Esophagus (tissue), 2 donors: ENCODE results near the gene CSF1. TPM values are rescaled to one million over a fixed set of nuclear protein-coding genes. Genes with fewer than 3 reads are reported as not detected.
A peak's percentile ranks its signal among the peaks of the same experiment; 100 is the strongest.
"Not testable (repeated sequence)": the region's sequence is repeated elsewhere in the genome, so short reads cannot be mapped to it uniquely, and the experiment has no call there.

Experiments used
- H3K27ac ChIP-seq, 2 donors: one replicate each; pipeline ENCODE4 v1.5.1; 2013; ENCODE audit warnings: low read depth in 2 of 2, mild to moderate bottlenecking in 2 of 2, inconsistent platforms in 1 of 2, low read length in 1 of 2, moderate library complexity in 1 of 2
- H3K27me3 ChIP-seq, 2 donors: one replicate each; pipeline ENCODE4 v1.6.1; 2013; ENCODE audit warnings: low read length in 2 of 2, control low read depth in 1 of 2, mild to moderate bottlenecking in 1 of 2; ENCODE audit not compliant: insufficient read depth in 2 of 2, control insufficient read depth in 1 of 2
- H3K36me3 ChIP-seq, 2 donors: one replicate each; pipeline ENCODE4 v1.6.1; 2013; ENCODE audit warnings: low read length in 1 of 2; ENCODE audit not compliant: control insufficient read depth in 2 of 2, insufficient read depth in 2 of 2
- H3K4me1 ChIP-seq, 2 donors: one replicate each; pipeline ENCODE4 v1.6.1; 2013; ENCODE audit warnings: low read length in 1 of 2; ENCODE audit not compliant: control insufficient read depth in 2 of 2, insufficient read depth in 2 of 2
- H3K4me3 ChIP-seq, 2 donors: one replicate each; pipeline ENCODE4 v1.5.1; 2013; ENCODE audit warnings: low read length in 2 of 2, mild to moderate bottlenecking in 2 of 2, low read depth in 1 of 2, moderate library complexity in 1 of 2
- H3K9me3 ChIP-seq, 2 donors: one replicate each; pipeline ENCODE4 v1.6.1; 2013; ENCODE audit warnings: mild to moderate bottlenecking in 2 of 2, low read depth in 1 of 2, low read length in 1 of 2, moderate library complexity in 1 of 2; ENCODE audit not compliant: control insufficient read depth in 2 of 2, insufficient read depth in 1 of 2
- WGBS, 2 donors: extraction: QIAGEN DNeasy Blood & Tissue Kit; methylation state at CpG; one replicate each; pipeline ENCODE4 v1.1.7; 2013; 5-methylcytosine and 5-hydroxymethylcytosine counted together
- polyA plus RNA-seq, 2 donors: library from polyadenylated mRNA; stranded (reverse); fragments of 200-250 nt; gene quantifications; one replicate each; pipeline ENCODE4 v1.2.3, GENCODE V29; 2013
- donor health status: healthy with polysubstance abuse.
- donor health status: Bipolar disorder and iron deficiency.

The CSF1 gene
- polyA plus RNA-seq, 2 donors = 5.6 to 5.7 TPM

GRCh38 chr1:109917768-109918606, 7.3 kb downstream of the CSF1 start:
- peaks cover 13 to 34% of the 10 kb centered on the region in 2 donors for H3K36me3 ChIP-seq
- no peaks in the 10 kb centered on the region for H3K27me3 ChIP-seq
- H3K27ac ChIP-seq = peak overlapping the region in 1 of 2 donors; percentile 6
- H3K9me3 ChIP-seq = no peaks in the 10 kb centered on the region
- 76 to 80% methylated on average over 6 of the region's 6 CpGs for WGBS, 2 donors
- H3K4me3 ChIP-seq = no peak overlapping the region
- H3K4me1 ChIP-seq = peaks cover 13 to 16% of the 10 kb centered on the region in 2 donors

- peak overlapping the region in 1 of 2 donors; percentile 18 for H3K27ac ChIP-seq
These were observed 8.0 kb downstream of the CSF1 start for GRCh38 chr1:109918671-109919070.

DNA sequence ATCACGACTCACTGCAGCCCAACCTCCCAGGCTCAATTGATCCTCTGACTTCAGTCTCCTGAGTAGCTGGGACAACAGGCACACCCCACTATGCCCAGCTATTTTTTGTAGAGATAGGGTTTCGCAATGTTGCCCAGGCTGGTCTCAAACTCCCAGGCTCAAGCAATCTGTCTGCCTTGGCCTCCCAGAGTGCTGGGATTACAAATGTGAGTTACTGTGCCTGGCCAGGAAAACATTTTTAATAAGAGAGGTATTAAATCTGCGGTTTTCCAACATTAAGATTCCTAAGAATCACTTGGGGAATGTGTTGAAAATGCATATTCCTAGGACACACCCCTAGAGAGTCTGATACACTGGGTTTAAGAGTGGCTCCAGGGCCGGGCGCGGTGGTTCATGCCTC, 8.7 kb downstream of the CSF1 start:
- Histone ChIP-seq H3K36me3 (peaks cover 18 to 42% of the 10 kb centered on the region in 2 donors), H3K9me3 (no peaks in the 10 kb centered on the region), H3K27ac (no peak overlapping the region), H3K27me3 (no peaks in the 10 kb centered on the region), H3K4me1 (peaks cover 12 to 21% of the 10 kb centered on the region in 2 donors), H3K4me3 (no peak overlapping the region)
- 87 to 90% methylated on average over 6 of the region's 6 CpGs for WGBS, 2 donors

More at GRCh38 chr1:109918671-109919070, 8.0 kb downstream of the CSF1 start:
- peaks cover 18 to 39% of the 10 kb centered on the region in 2 donors for H3K36me3 ChIP-seq
- no peaks in the 10 kb centered on the region for H3K27me3 ChIP-seq
- 90 to 94% methylated on average over 7 of the region's 7 CpGs for WGBS, 2 donors
- H3K4me3 ChIP-seq = no peak overlapping the region
- no peaks in the 10 kb centered on the region for H3K9me3 ChIP-seq
- H3K4me1 ChIP-seq = peaks cover 11 to 17% of the 10 kb centered on the region in 2 donors

DNA sequence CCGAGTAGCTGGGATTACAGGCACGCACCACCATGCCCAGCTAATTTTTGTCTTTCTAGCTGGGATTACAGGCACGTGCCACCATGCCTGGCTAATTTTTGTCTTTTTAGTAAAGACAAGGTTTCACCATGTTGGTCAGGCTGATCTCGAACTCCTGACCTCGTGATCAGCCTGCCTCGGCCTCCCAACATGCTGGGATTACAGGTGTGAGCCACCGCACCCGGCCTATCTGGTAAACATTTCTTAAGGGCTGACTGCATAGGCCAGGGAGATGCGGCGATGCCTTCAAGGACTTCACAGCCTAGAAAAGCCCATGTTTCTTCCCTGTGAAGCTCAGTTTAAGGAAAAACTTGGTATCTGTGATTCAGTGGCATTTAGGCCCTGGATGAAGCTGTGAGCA, 9.7 kb downstream of the CSF1 start:
- not testable (repeated sequence) for H3K27ac ChIP-seq, H3K9me3 ChIP-seq, H3K4me3 ChIP-seq, H3K27me3 ChIP-seq
- peaks cover 22 to 48% of the 10 kb centered on the region in 2 donors for H3K36me3 ChIP-seq
- peaks cover 6 to 21% of the 10 kb centered on the region in 2 donors for H3K4me1 ChIP-seq
- 91 to 94% methylated on average over 10 of the region's 10 CpGs for WGBS, 2 donors

GRCh38 chr1:109922326-109922725, 11.7 kb downstream of the CSF1 start:
- no peak overlapping the region for H3K4me3 ChIP-seq
- H3K36me3 ChIP-seq = peaks cover 24 to 48% of the 10 kb centered on the region in 2 donors
- no peaks in the 10 kb centered on the region for H3K27me3 ChIP-seq
- peaks cover 10 to 29% of the 10 kb centered on the region in 2 donors for H3K4me1 ChIP-seq
- WGBS, 2 donors = 83 to 86% methylated on average over 8 of the region's 8 CpGs
- H3K9me3 ChIP-seq = no peaks in the 10 kb centered on the region
- H3K27ac ChIP-seq = no peak overlapping the region

DNA sequence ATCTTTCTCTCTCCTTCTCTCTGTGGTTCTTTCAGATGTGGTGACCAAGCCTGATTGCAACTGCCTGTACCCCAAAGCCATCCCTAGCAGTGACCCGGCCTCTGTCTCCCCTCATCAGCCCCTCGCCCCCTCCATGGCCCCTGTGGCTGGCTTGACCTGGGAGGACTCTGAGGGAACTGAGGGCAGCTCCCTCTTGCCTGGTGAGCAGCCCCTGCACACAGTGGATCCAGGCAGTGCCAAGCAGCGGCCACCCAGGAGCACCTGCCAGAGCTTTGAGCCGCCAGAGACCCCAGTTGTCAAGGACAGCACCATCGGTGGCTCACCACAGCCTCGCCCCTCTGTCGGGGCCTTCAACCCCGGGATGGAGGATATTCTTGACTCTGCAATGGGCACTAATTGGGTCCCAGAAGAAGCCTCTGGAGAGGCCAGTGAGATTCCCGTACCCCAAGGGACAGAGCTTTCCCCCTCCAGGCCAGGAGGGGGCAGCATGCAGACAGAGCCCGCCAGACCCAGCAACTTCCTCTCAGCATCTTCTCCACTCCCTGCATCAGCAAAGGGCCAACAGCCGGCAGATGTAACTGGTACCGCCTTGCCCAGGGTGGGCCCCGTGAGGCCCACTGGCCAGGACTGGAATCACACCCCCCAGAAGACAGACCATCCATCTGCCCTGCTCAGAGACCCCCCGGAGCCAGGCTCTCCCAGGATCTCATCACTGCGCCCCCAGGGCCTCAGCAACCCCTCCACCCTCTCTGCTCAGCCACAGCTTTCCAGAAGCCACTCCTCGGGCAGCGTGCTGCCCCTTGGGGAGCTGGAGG, 12.7 kb downstream of the CSF1 start:
- no peak overlapping the region for H3K4me3 ChIP-seq
- 84 to 85% methylated on average over 17 of the region's 17 CpGs for WGBS, 2 donors
- H3K4me1 ChIP-seq = peaks cover 18 to 36% of the 10 kb centered on the region in 2 donors
- H3K27me3 ChIP-seq = no peaks in the 10 kb centered on the region
- peaks cover 22 to 47% of the 10 kb centered on the region in 2 donors for H3K36me3 ChIP-seq
- H3K9me3 ChIP-seq = no peaks in the 10 kb centered on the region
- no peak overlapping the region for H3K27ac ChIP-seq

- Histone ChIP-seq H3K27me3 (no peaks in the 10 kb centered on the region), H3K27ac (no peak overlapping the region), H3K4me1 (peaks cover 23 to 37% of the 10 kb centered on the region in 2 donors), H3K9me3 (no peaks in the 10 kb centered on the region), H3K36me3 (peaks cover 21 to 51% of the 10 kb centered on the region in 2 donors), H3K4me3 (no peak overlapping the region)
- WGBS, 2 donors = 73 to 85% methylated on average over 12 of the region's 12 CpGs
These were observed 13.3 kb downstream of the CSF1 start for GRCh38 chr1:109923946-109924275.

GRCh38 chr1:109924316-109924715, 13.7 kb downstream of the CSF1 start:
- Histone ChIP-seq H3K27ac (peak overlapping the region in 1 of 2 donors; percentile 56), H3K9me3 (no peaks in the 10 kb centered on the region), H3K27me3 (no peaks in the 10 kb centered on the region), H3K4me3 (no peak overlapping the region), H3K36me3 (peaks cover 21 to 51% of the 10 kb centered on the region in 2 donors), H3K4me1 (peaks cover 26 to 41% of the 10 kb centered on the region in 2 donors)
- WGBS, 2 donors = 45 to 75% methylated on average over 5 of the region's 5 CpGs

DNA sequence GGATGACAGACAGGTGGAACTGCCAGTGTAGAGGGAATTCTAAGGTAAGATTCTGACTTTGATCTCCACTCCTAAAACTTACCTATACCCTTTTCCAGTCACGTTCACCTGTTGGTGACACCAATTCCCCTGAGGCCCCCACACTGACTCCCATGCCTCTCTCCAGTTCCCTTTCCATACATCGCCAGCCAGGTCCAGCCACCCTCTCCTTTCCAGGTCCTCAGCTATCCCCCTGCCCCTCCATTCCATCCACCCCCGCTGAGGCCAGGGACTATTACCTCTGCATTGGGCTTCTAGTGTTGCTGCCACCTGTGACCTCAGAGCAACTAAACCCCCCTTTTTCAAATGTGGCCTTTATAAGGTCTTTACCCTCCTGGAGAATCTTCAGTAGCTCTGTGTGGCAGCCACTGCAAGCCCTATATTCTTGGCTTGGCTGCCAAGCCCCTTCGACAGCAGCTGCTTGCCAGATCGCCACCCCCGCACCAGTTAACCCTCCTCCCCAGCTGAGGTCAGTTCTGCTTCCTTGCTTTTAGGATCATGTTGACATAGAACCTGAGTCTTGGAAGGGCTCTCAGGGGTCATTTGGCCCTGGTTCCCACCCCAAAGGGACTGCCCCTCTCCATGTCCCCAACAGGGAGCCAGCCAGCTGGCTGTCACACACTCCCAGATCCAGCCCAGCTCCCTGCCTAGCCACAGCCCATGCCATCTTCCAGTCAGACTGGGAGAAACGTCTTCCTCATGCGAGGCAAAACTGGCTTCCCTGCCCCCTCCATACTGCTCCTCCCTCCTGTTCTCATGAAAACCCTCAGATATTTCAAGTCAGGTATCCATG, 14.7 kb downstream of the CSF1 start:
- Histone ChIP-seq H3K27ac (peak overlapping the region in 1 of 2 donors; percentile 24), H3K36me3 (peaks cover 21 to 61% of the 10 kb centered on the region in 2 donors), H3K9me3 (no peaks in the 10 kb centered on the region), H3K4me3 (no peak overlapping the region), H3K4me1 (peaks cover 29 to 52% of the 10 kb centered on the region in 2 donors), H3K27me3 (no peaks in the 10 kb centered on the region)
- 83 to 85% methylated on average over 8 of the region's 8 CpGs for WGBS, 2 donors
